Stimulated activated CD4-positive, alpha-beta T cell treated with anti-CD3 and anti-CD28 coated beads, TNF-alpha, amount 100 ng/mL, for 4 hours (primary cell): ENCODE results near the gene SRGAP2B.
"Not testable (repeated sequence)": the region's sequence is repeated elsewhere in the genome, so short reads cannot be mapped to it uniquely, and the experiment has no call there.

Source experiments
- DNase-seq, 3 experiments: peaks; one replicate each; pipeline ENCODE4 v3.0.0-alpha.2; 2020; ENCODE audit warnings: low read depth in 3 of 3

SRGAP2B gene

GRCh38 chr1:144947495-144947894, 147.6 kb downstream of the SRGAP2B start:
- not testable (repeated sequence) for DNase-seq

GRCh38 chr1:144946525-144947480, 148.3 kb downstream of the SRGAP2B start:
- DNase-seq, result not testable (repeated sequence)

- DNase-seq, result not testable (repeated sequence)
Measured at GRCh38 chr1:144941710-144942109, 153.4 kb downstream of the SRGAP2B start.

- not testable (repeated sequence) for DNase-seq
Measured at GRCh38 chr1:144940054-144940453, 155.1 kb downstream of the SRGAP2B start.

GRCh38 chr1:144938627-144939026, 156.5 kb downstream of the SRGAP2B start:
- DNase-seq, result not testable (repeated sequence)

GRCh38 chr1:144936186-144936732, 158.9 kb downstream of the SRGAP2B start:
- DNase-seq, result not testable (repeated sequence)

- DNase-seq, result not testable (repeated sequence)
Measured at GRCh38 chr1:144935310-144935709, 159.8 kb downstream of the SRGAP2B start.

- DNase-seq, result not testable (repeated sequence)
Measured at GRCh38 chr1:144933014-144933413, 162.1 kb downstream of the SRGAP2B start.

GRCh38 chr1:144932153-144932552, 163.0 kb downstream of the SRGAP2B start:
- not testable (repeated sequence) for DNase-seq

- not testable (repeated sequence) for DNase-seq
Measured at GRCh38 chr1:144931553-144931952, 163.6 kb downstream of the SRGAP2B start.

GRCh38 chr1:144930085-144930777, 164.9 kb downstream of the SRGAP2B start:
- DNase-seq, result not testable (repeated sequence)

- DNase-seq, result not testable (repeated sequence)
Measured at GRCh38 chr1:144927292-144927691, 167.8 kb downstream of the SRGAP2B start.

- DNase-seq, result not testable (repeated sequence)
Measured at GRCh38 chr1:144923640-144924039, 171.5 kb downstream of the SRGAP2B start.

- DNase-seq, result not testable (repeated sequence)
Measured at GRCh38 chr1:144922785-144923184, 172.3 kb downstream of the SRGAP2B start.

GRCh38 chr1:144919106-144919505, 176.0 kb downstream of the SRGAP2B start:
- DNase-seq, result not testable (repeated sequence)

- not testable (repeated sequence) for DNase-seq
Measured at GRCh38 chr1:144918027-144918603, 177.0 kb downstream of the SRGAP2B start.

GRCh38 chr1:144917154-144918026, 177.7 kb downstream of the SRGAP2B start:
- DNase-seq, result not testable (repeated sequence)

- DNase-seq, result not testable (repeated sequence)
Measured at GRCh38 chr1:144913977-144914734, 181.0 kb downstream of the SRGAP2B start.

GRCh38 chr1:144913458-144913857, 181.7 kb downstream of the SRGAP2B start:
- DNase-seq, result not testable (repeated sequence)

GRCh38 chr1:144910729-144911128, 184.4 kb downstream of the SRGAP2B start:
- not testable (repeated sequence) for DNase-seq
